Measurements from ENCODE around the gene CGREF1. TPM values are rescaled to one million over a fixed set of nuclear protein-coding genes. Genes with fewer than 3 reads are reported as not detected.

The CGREF1 gene
- total RNA-seq, 2 donors from 2014 or later = 1.0 to 3.0 TPM

DNA sequence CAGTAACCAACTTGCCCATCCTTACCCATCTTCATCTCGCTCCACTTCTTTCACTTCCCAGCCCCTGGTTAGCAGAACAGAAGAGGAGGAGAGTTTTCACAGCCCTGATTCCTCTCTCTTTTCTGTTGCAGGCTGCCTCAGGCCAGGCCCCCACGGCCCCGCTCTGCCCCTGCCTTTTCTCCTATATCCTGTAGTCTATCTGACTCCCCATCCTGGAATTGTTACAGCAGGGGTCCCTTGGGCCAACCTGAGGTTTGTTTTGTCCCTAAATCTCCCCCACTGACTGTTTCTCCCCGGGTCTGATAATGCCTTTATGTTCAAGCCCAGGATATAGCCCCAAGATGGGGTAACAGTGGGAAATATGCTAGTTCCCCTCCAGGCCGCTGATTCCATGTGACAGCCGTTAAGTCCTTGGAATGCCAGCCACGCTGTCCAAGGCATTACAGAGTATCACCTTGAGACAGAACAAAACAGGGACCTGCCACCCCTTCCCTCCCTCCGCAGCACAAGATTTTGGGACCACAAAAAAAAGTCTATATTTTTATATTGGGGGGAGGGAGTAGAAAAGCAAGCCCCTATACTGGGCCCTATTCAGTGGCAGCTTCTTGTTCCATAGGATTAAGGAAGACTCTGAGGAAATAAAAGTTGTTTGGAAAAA is 48.8 kb downstream of the CGREF1 start:
- H3K36me3 ChIP-seq (replicated peaks in 1 of 2; ENCODE audit: insufficient read depth in 1 of 2, low read depth in 2 of 2) = no peaks in the 10 kb centered on the region
- H3K4me1 ChIP-seq = peaks cover 31% of the 10 kb centered on the region
- H3K9me3 ChIP-seq = no peaks in the 10 kb centered on the region
- no peak overlapping the region for H3K27ac ChIP-seq
- DNase-seq = no peak
- no peaks in the 10 kb centered on the region for H3K27me3 ChIP-seq
- WGBS, 2 donors = 68 to 69% methylated on average over 8 of the region's 8 CpGs
- intact Hi-C loops (cut with DNase I) = no loop called here
- no peak for TF ChIP-seq POLR2A (IDR thresholded peaks at IDR 0.05)
- TF ChIP-seq, protein P1, sequence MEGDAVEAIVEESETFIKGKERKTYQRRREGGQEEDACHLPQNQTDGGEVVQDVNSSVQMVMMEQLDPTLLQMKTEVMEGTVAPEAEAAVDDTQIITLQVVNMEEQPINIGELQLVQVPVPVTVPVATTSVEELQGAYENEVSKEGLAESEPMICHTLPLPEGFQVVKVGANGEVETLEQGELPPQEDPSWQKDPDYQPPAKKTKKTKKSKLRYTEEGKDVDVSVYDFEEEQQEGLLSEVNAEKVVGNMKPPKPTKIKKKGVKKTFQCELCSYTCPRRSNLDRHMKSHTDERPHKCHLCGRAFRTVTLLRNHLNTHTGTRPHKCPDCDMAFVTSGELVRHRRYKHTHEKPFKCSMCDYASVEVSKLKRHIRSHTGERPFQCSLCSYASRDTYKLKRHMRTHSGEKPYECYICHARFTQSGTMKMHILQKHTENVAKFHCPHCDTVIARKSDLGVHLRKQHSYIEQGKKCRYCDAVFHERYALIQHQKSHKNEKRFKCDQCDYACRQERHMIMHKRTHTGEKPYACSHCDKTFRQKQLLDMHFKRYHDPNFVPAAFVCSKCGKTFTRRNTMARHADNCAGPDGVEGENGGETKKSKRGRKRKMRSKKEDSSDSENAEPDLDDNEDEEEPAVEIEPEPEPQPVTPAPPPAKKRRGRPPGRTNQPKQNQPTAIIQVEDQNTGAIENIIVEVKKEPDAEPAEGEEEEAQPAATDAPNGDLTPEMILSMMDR (IDR thresholded peaks at IDR 0.05) = no peak
- peak overlapping the region in 1 of 2 donors; percentile 73 for H3K4me3 ChIP-seq
- no peak for ATAC-seq

DNA sequence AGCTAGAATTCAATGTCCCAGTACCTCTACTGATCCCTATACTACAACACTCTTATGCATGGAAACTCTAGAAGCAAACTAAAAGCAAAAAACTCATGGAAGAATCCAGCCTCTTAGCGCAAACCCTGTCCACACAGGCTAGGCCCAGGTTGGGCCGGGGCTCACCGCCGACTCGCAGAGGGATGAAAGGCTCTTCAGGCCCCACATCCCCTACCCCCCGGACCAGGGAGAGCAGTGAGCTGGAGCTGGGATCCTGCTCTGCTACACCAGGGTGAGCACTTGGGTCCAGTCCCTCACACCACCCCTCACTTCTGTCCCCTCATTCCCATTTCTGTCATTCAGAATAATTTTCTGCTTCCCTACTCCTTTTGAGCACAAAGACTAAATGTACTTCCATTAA is 49.5 kb downstream of the CGREF1 start:
- DNase-seq (no peak), ATAC-seq (no peak)
- TF ChIP-seq POLR2A (IDR thresholded peaks at IDR 0.05) = no peak
- TF ChIP-seq, protein P1 (IDR thresholded peaks at IDR 0.05) = no peak
- intact Hi-C loops (cut with DNase I) = no loop called here
- 90 to 91% methylated on average over 2 to 6 of the region's 6 CpGs for WGBS, 2 donors
- H3K27ac ChIP-seq = no peak overlapping the region
- no peaks in the 10 kb centered on the region for H3K9me3 ChIP-seq
- no peak overlapping the region for H3K4me3 ChIP-seq
- no peaks in the 10 kb centered on the region for H3K36me3 ChIP-seq (replicated peaks in 1 of 2; ENCODE audit: insufficient read depth in 1 of 2, low read depth in 2 of 2)
- H3K27me3 ChIP-seq = no peaks in the 10 kb centered on the region
- peaks cover 31% of the 10 kb centered on the region for H3K4me1 ChIP-seq

DNA sequence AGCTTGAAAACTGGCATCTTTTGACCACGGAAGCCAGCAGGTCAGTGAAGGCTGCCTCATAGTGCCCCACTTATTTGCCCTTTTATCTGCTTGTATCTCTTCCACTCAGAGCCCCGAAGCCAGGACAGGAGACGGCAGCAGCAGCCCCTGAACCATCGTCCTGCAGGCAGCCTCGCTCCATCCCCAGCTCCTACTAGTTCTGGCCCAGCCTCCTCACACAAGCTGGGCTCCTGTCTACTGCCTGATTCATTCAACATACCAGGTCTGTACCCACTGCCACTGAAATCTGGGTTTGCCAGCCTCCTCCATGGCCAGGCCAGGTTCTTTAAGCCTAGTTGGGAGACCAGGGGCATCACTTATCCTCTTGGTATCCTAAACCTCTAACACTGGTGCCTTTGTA is 51.5 kb downstream of the CGREF1 start:
- H3K36me3 ChIP-seq (replicated peaks in 1 of 2; ENCODE audit: insufficient read depth in 1 of 2, low read depth in 2 of 2) = no peaks in the 10 kb centered on the region
- 93 to 95% methylated on average over 5 of the region's 5 CpGs for WGBS, 2 donors
- intact Hi-C loops (cut with DNase I) = no loop called here

DNA sequence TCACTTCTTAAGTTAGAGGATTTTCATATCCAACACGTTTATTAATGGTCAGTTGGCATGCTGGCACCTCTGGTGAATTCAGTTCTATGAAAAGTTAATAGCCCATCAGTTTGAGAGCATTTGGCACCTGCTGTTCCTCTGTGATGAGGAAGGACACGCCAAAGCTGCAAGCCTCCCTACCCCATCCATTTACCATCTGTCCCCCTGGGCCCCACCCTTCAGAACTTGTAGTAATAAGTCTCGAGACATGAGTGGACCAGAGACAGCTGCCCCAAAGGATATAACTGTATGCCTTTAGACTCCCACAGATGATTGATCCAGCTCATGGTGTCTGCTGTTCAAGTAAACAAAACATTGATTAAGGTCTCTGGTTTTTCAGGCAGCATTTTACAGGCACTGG is 53.8 kb downstream of the CGREF1 start:
- Histone ChIP-seq H3K36me3 (replicated peaks in 1 of 2; ENCODE audit: insufficient read depth in 1 of 2, low read depth in 2 of 2) (no peaks in the 10 kb centered on the region), H3K27ac (no peak overlapping the region), H3K4me3 (no peak overlapping the region), H3K27me3 (no peaks in the 10 kb centered on the region), H3K4me1 (peaks cover 16% of the 10 kb centered on the region), H3K9me3 (no peaks in the 10 kb centered on the region)
- TF ChIP-seq, protein P1 (IDR thresholded peaks at IDR 0.05) = no peak
- no peak for TF ChIP-seq POLR2A (IDR thresholded peaks at IDR 0.05)
- intact Hi-C loops (cut with DNase I) = no loop called here
- 78 to 87% methylated on average over 3 of the region's 3 CpGs for WGBS, 2 donors
- ATAC-seq = no peak
- no peak for DNase-seq

More for the DNA sequence above, 51.5 kb downstream of the CGREF1 start:
- Histone ChIP-seq H3K27me3 (no peaks in the 10 kb centered on the region), H3K4me3 (no peak overlapping the region), H3K9me3 (no peaks in the 10 kb centered on the region), H3K4me1 (peaks cover 27% of the 10 kb centered on the region), H3K27ac (no peak overlapping the region)
- DNase-seq (no peak), ATAC-seq (no peak)
- TF ChIP-seq, protein P1 (IDR thresholded peaks at IDR 0.05) = no peak
- no peak for TF ChIP-seq POLR2A (IDR thresholded peaks at IDR 0.05)

DNA sequence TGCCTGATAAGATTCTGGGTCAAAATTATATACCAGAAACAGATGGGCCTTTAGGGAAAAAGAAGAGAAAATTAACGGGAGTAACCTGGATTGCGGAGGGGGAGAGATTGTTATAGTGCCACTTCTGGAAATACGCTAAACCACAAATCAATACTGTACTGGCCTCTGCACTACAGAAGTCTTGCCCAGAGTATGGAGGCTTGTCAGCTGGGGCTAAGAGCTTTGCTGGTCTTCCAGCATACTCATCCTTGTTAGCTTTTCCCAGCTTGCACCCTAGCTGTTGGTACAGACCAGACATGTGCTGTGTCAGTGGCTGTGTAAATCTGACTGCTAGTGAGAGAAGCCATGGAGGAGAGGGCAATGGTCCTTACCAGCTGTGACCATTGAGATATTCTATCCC is 58.6 kb downstream of the CGREF1 start:
- peak overlapping the region in 1 of 4 donors; percentile 42 for H3K27ac ChIP-seq
- peaks cover 0 to 2% of the 10 kb centered on the region in 2 donors for H3K36me3 ChIP-seq (replicated peaks in 1 of 2; ENCODE audit: insufficient read depth in 1 of 2, low read depth in 2 of 2)
- H3K9me3 ChIP-seq = no peaks in the 10 kb centered on the region
- intact Hi-C loops (cut with DNase I) = no loop called here
- WGBS, 2 donors = 52 to 68% methylated on average over 3 of the region's 3 CpGs
- H3K4me3 ChIP-seq = no peak overlapping the region
- peaks cover 15% of the 10 kb centered on the region for H3K4me1 ChIP-seq
- H3K27me3 ChIP-seq = no peaks in the 10 kb centered on the region
- DNase-seq (no peak), ATAC-seq (no peak)
- TF ChIP-seq, protein P1 (IDR thresholded peaks at IDR 0.05) = no peak
- no peak for TF ChIP-seq POLR2A (IDR thresholded peaks at IDR 0.05)

Data from body of pancreas (tissue), 4 donors.